Measurements from ENCODE around the gene CIC.
"Not testable (repeated sequence)": the region's sequence is repeated elsewhere in the genome, so short reads cannot be mapped to it uniquely, and the experiment has no call there.

The CIC gene

DNA sequence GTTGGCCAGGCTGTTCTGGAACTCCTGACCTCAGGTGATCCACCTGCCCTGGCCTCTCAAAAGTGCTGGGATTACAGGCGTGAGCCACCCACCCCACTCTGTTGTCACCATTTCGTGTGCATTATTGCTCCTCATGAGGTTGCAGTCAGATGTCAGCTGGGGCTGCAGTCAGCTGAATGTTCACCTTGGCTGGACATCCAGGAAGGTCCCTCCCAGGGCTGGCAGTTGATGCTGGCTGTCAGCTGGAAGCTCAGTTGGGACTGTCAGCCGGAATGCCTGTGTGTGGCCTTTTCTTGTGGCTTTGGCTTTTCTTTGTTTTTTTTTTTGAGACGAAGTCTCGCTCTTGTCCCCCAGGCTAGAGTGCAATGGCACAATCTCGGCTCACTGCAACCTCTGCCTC, 63.0 kb downstream of the CIC start:
- Histone ChIP-seq H3K27ac (ENCODE audit: low read depth in 2 of 2, low read length in 2 of 2) (no peak overlapping the region), H3K9me3 (ENCODE audit: control insufficient read depth in 2 of 2, low read length in 2 of 2) (no peaks in the 10 kb centered on the region), H3K27me3 (ENCODE audit: control insufficient read depth in 2 of 2, insufficient read depth in 2 of 2, low read length in 2 of 2) (no peaks in the 10 kb centered on the region), H3K9ac (ENCODE audit: low read depth in 1 of 2, low read length in 2 of 2) (no peak overlapping the region), H3K4me1 (ENCODE audit: control insufficient read depth in 2 of 2, insufficient read depth in 2 of 2, low read length in 2 of 2) (no peaks in the 10 kb centered on the region), H3K36me3 (ENCODE audit: control insufficient read depth in 2 of 2, insufficient read depth in 2 of 2, low read length in 2 of 2) (peaks cover 4 to 10% of the 10 kb centered on the region in 2 donors), H3K4me3 (ENCODE audit: low read length in 2 of 2) (no peak overlapping the region)

DNA sequence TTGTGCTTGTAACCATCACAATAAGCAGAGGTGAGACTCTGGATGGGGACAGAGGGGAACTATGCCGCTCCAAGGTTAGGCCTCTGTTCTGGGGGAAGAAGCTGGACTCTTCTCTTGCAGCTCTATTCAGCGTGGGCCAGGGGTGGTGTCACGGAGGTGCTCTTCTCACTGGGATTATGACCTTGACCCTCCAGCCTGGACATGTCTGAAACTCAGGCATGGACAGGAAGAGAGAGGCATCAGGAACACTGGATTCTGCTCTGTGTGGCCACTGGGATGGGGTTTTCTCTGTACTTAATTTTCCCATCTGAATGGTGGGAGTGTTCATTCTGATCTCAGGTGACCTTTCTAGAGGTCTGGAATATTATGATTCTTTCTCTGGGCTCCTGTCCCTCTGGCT, 64.0 kb downstream of the CIC start:
- Histone ChIP-seq H3K4me3 (ENCODE audit: low read length in 2 of 2) (no peak overlapping the region), H3K27ac (ENCODE audit: low read depth in 2 of 2, low read length in 2 of 2) (no peak overlapping the region), H3K9ac (ENCODE audit: low read depth in 1 of 2, low read length in 2 of 2) (no peak overlapping the region), H3K27me3 (ENCODE audit: control insufficient read depth in 2 of 2, insufficient read depth in 2 of 2, low read length in 2 of 2) (no peaks in the 10 kb centered on the region), H3K9me3 (ENCODE audit: control insufficient read depth in 2 of 2, low read length in 2 of 2) (no peaks in the 10 kb centered on the region), H3K36me3 (ENCODE audit: control insufficient read depth in 2 of 2, insufficient read depth in 2 of 2, low read length in 2 of 2) (peaks cover 4 to 11% of the 10 kb centered on the region in 2 donors), H3K4me1 (ENCODE audit: control insufficient read depth in 2 of 2, insufficient read depth in 2 of 2, low read length in 2 of 2) (no peaks in the 10 kb centered on the region)

DNA sequence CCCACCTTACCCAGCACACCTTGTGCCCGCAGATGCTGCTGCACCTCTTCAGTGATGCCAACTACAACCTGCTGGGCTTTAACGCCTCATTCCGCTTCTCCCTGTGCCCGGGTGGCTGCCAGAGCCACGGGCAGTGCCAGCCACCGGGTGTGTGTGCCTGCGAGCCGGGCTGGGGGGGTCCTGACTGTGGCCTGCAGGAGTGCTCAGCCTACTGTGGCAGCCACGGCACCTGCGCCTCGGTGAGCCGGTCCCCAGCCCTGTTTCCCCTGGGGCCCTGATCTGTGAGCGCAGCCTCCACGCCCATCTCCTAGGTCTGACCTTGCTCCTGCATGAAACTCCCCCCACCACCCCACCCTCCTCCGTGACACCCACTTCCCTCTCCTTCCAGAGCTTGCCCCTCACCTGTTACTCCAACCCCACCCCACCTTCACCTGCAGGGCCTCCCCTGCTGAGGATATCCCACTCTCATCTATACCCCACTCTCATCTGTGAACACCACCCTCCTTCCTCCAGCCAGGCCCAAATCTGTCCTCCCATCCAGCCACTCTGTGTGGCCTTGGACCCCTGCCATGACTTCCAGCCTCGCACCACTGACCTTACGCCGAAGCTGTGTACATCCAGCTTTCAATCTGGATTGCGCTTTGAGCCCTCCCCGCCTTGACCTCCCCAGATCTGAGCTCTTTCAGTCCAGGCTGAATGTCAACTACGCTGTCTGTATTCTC, 65.1 kb downstream of the CIC start:
- Histone ChIP-seq H3K27ac (ENCODE audit: low read depth in 2 of 2, low read length in 2 of 2) (no peak overlapping the region), H3K9ac (ENCODE audit: low read depth in 1 of 2, low read length in 2 of 2) (no peak overlapping the region), H3K4me1 (ENCODE audit: control insufficient read depth in 2 of 2, insufficient read depth in 2 of 2, low read length in 2 of 2) (no peaks in the 10 kb centered on the region), H3K36me3 (ENCODE audit: control insufficient read depth in 2 of 2, insufficient read depth in 2 of 2, low read length in 2 of 2) (peaks cover 4 to 11% of the 10 kb centered on the region in 2 donors), H3K4me3 (ENCODE audit: low read length in 2 of 2) (no peak overlapping the region), H3K9me3 (ENCODE audit: control insufficient read depth in 2 of 2, low read length in 2 of 2) (no peaks in the 10 kb centered on the region), H3K27me3 (ENCODE audit: control insufficient read depth in 2 of 2, insufficient read depth in 2 of 2, low read length in 2 of 2) (no peaks in the 10 kb centered on the region)

DNA sequence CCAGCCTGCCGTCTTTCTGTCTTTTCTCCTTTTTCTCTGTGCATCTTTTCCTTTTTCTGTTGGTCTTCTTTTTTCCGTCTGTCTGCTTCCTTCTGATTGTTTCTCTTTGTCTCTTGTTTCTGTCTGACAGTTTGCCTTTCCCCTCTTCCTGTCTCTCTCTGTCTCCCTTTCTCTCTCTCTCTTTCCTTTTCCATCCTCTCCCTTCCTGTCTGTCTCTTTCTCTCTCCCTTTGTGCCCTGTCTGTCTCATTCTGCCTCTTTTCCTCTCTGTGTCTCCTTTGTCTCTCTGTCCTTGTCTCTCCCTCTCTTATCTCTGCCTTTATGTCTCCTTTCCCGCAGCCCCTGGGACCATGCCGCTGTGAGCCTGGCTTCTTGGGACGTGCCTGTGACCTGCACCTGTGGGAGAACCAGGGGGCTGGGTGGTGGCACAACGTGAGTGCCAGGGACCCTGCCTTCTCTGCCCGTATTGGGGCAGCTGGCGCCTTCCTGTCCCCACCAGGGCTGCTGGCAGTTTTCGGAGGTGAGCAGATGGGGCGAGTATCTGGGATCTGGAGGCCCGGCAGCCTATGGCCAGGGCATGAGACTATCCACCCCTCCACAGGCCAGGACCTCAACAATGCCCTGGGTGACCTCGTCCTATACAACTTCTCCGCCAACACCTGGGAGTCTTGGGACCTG, 65.8 kb downstream of the CIC start:
- H3K9me3 ChIP-seq (ENCODE audit: control insufficient read depth in 2 of 2, low read length in 2 of 2): no peaks in the 10 kb centered on the region
- H3K4me1 ChIP-seq (ENCODE audit: control insufficient read depth in 2 of 2, insufficient read depth in 2 of 2, low read length in 2 of 2): no peaks in the 10 kb centered on the region
- no peaks in the 10 kb centered on the region for H3K27me3 ChIP-seq (ENCODE audit: control insufficient read depth in 2 of 2, insufficient read depth in 2 of 2, low read length in 2 of 2)
- no peak overlapping the region for H3K9ac ChIP-seq (ENCODE audit: low read depth in 1 of 2, low read length in 2 of 2)
- H3K27ac ChIP-seq (ENCODE audit: low read depth in 2 of 2, low read length in 2 of 2): no peak overlapping the region
- H3K36me3 ChIP-seq (ENCODE audit: control insufficient read depth in 2 of 2, insufficient read depth in 2 of 2, low read length in 2 of 2): peaks cover 4 to 11% of the 10 kb centered on the region in 2 donors
- no peak overlapping the region for H3K4me3 ChIP-seq (ENCODE audit: low read length in 2 of 2)

DNA sequence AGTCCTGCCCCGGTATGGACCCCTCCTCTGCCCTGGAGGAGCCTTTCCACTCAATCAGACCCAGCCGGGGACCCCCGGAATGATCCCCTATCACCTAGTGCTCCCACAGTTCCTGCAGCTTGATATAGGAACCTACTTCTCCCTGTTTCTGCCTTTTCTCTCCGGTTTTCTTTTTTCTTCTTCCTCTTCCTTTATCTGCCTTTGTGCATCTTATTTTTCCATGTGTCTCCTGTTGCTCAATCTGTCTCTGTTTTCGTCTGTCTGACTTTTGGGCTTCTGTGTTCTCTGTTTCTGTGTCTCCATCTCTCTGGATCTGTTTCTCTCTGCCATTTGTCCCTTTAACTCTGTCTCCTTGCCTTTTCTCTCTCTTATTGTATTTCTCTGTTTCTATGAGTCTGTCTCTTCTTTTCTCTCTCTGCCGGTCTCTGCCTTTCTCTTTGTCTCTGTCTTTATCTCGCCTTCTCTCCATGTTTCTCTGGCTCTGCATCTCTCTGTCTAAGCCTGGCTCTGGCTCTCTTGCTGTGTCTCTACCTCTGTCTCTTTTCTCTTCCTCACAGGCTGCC, 66.4 kb downstream of the CIC start:
- H3K4me1 ChIP-seq (ENCODE audit: control insufficient read depth in 2 of 2, insufficient read depth in 2 of 2, low read length in 2 of 2): no peaks in the 10 kb centered on the region
- no peaks in the 10 kb centered on the region for H3K27me3 ChIP-seq (ENCODE audit: control insufficient read depth in 2 of 2, insufficient read depth in 2 of 2, low read length in 2 of 2)
- H3K4me3 ChIP-seq (ENCODE audit: low read length in 2 of 2): no peak overlapping the region
- H3K36me3 ChIP-seq (ENCODE audit: control insufficient read depth in 2 of 2, insufficient read depth in 2 of 2, low read length in 2 of 2): peaks cover 4 to 11% of the 10 kb centered on the region in 2 donors
- H3K9me3 ChIP-seq (ENCODE audit: control insufficient read depth in 2 of 2, low read length in 2 of 2): no peaks in the 10 kb centered on the region
- no peak overlapping the region for H3K27ac ChIP-seq (ENCODE audit: low read depth in 2 of 2, low read length in 2 of 2)
- no peak overlapping the region for H3K9ac ChIP-seq (ENCODE audit: low read depth in 1 of 2, low read length in 2 of 2)

DNA sequence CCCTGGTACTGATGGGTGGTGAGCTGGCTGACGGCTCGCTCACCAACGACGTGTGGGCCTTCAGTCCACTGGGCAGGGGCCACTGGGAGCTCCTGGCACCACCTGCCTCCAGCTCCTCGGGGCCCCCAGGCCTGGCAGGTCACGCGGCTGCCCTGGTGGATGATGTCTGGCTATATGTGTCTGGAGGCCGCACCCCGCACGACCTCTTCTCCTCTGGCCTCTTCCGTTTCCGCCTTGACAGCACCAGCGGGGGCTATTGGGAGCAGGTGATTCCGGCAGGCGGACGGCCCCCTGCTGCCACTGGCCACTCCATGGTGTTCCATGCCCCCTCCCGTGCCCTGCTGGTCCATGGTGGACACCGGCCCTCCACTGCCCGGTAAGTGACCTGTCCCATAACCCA, 66.9 kb downstream of the CIC start:
- Histone ChIP-seq H3K4me3 (ENCODE audit: low read length in 2 of 2) (no peak overlapping the region), H3K36me3 (ENCODE audit: control insufficient read depth in 2 of 2, insufficient read depth in 2 of 2, low read length in 2 of 2) (peaks cover 4 to 11% of the 10 kb centered on the region in 2 donors), H3K9ac (ENCODE audit: low read depth in 1 of 2, low read length in 2 of 2) (no peak overlapping the region), H3K9me3 (ENCODE audit: control insufficient read depth in 2 of 2, low read length in 2 of 2) (no peaks in the 10 kb centered on the region), H3K27ac (ENCODE audit: low read depth in 2 of 2, low read length in 2 of 2) (no peak overlapping the region), H3K4me1 (ENCODE audit: control insufficient read depth in 2 of 2, insufficient read depth in 2 of 2, low read length in 2 of 2) (no peaks in the 10 kb centered on the region), H3K27me3 (ENCODE audit: control insufficient read depth in 2 of 2, insufficient read depth in 2 of 2, low read length in 2 of 2) (no peaks in the 10 kb centered on the region)

DNA sequence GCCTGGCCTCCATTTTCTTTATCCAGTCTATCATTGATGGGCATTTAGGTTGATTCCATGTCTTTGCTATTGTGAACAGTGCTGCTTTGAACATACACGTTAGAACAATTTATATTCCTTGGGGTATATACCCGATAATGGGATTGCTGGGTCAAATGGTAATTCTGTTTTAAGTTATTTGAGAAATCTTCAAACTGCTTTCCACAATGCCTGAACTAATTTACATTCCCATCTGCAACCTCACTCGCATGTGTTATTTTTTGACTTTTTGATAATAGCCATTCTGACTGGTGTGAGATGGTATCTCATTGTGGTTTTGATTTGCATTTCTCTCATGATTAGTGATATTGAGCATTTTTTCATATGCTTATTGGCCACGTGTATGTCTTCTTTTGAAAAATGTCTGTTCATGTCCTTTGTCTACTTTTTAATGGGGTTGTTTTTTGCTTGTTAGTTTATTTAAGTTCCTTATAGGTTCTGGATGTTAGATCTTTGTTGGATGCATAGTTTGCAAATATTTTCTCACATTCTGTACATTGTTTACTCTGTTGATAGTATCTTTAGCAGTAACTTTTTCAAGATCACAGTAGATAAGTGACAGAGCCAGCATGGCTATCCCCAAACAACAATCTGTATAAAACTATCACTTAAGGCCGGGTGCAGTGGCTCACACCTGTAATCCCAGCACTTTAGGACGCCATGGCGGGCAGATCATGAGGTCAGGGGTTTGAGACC, 70.2 kb downstream of the CIC start:
- H3K4me1 ChIP-seq (ENCODE audit: control insufficient read depth in 2 of 2, insufficient read depth in 2 of 2, low read length in 2 of 2); H3K9ac ChIP-seq (ENCODE audit: low read depth in 1 of 2, low read length in 2 of 2); H3K27me3 ChIP-seq (ENCODE audit: control insufficient read depth in 2 of 2, insufficient read depth in 2 of 2, low read length in 2 of 2); H3K4me3 ChIP-seq (ENCODE audit: low read length in 2 of 2); H3K27ac ChIP-seq (ENCODE audit: low read depth in 2 of 2, low read length in 2 of 2); H3K9me3 ChIP-seq (ENCODE audit: control insufficient read depth in 2 of 2, low read length in 2 of 2): not testable (repeated sequence)
- H3K36me3 ChIP-seq (ENCODE audit: control insufficient read depth in 2 of 2, insufficient read depth in 2 of 2, low read length in 2 of 2): peaks cover 4 to 20% of the 10 kb centered on the region in 2 donors

DNA sequence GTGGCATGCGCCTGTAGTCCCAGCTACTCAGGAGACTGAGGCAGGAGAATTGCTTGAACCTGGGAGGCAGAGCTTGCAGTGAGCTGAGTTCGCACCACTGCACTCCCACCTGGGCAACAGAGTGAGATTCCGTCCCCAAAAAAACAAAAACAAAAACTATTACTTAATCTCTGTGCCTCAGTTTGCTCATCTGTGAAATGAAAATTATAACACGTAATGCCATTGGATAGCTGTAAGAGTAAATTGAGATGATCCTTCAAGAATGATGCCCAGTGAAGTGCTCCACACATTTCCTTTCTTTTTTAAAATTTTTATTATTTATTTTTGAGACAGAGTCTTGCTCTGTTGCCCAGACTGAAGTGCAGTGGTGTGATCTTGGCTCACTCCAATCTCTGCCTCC, 70.9 kb downstream of the CIC start:
- not testable (repeated sequence) for H3K4me1 ChIP-seq (ENCODE audit: control insufficient read depth in 2 of 2, insufficient read depth in 2 of 2, low read length in 2 of 2); H3K9ac ChIP-seq (ENCODE audit: low read depth in 1 of 2, low read length in 2 of 2); H3K27me3 ChIP-seq (ENCODE audit: control insufficient read depth in 2 of 2, insufficient read depth in 2 of 2, low read length in 2 of 2); H3K27ac ChIP-seq (ENCODE audit: low read depth in 2 of 2, low read length in 2 of 2); H3K9me3 ChIP-seq (ENCODE audit: control insufficient read depth in 2 of 2, low read length in 2 of 2); H3K4me3 ChIP-seq (ENCODE audit: low read length in 2 of 2)
- peaks cover 4 to 21% of the 10 kb centered on the region in 2 donors for H3K36me3 ChIP-seq (ENCODE audit: control insufficient read depth in 2 of 2, insufficient read depth in 2 of 2, low read length in 2 of 2)

DNA sequence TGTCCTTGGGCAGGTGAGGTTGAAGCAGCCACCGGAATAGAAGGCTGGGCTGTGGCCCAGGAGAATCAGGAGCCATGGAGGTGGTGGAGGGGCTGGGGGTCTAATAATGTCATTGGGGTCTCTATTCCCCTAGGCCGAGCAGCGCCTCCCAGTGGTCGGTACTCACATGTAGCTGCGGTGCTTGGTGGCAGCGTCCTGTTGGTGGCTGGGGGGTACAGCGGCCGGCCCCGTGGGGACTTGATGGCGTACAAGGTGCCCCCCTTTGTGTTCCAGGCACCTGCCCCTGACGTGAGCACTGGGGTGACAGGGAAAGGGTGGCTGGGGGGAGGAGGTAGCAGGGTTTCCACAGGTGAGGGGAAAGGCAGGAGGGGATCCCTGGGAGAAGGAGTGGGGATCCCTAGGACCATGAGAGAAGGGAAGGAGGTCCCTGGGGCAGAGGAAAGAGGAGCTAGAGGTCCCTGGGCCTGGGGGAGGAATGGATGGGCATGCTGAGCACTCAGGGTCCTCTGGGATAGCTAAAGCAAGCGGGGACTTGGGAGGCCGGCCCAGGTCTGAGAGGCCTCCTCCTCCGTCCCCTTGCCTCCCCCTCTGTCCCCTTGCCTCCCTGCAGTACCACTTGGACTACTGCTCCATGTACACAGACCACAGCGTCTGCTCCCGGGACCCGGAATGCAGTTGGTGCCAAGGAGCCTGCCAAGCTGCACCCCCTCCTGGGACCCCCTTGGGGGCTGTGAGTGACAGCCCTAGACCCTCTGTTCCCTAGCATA, 74.5 kb downstream of the CIC start:
- Histone ChIP-seq H3K27ac (ENCODE audit: low read depth in 2 of 2, low read length in 2 of 2) (no peak overlapping the region), H3K9ac (ENCODE audit: low read depth in 1 of 2, low read length in 2 of 2) (no peak overlapping the region), H3K27me3 (ENCODE audit: control insufficient read depth in 2 of 2, insufficient read depth in 2 of 2, low read length in 2 of 2) (no peaks in the 10 kb centered on the region), H3K9me3 (ENCODE audit: control insufficient read depth in 2 of 2, low read length in 2 of 2) (no peaks in the 10 kb centered on the region), H3K36me3 (ENCODE audit: control insufficient read depth in 2 of 2, insufficient read depth in 2 of 2, low read length in 2 of 2) (peaks cover 0 to 20% of the 10 kb centered on the region in 2 donors), H3K4me3 (ENCODE audit: low read length in 2 of 2) (no peak overlapping the region), H3K4me1 (ENCODE audit: control insufficient read depth in 2 of 2, insufficient read depth in 2 of 2, low read length in 2 of 2) (no peaks in the 10 kb centered on the region)

Measured in mucosa of rectum (tissue), 2 donors.